ENCODE results near the gene ARHGEF4.

The ARHGEF4 gene

GRCh38 chr2:130918393-130918792, 81.7 kb downstream of the ARHGEF4 start:
- DNase-seq (ENCODE audit: low spot score), result no peak

- peak; percentile 48 for DNase-seq (ENCODE audit: low spot score)
Observed at GRCh38 chr2:130920415-130921163, 83.9 kb downstream of the ARHGEF4 start.

- DNase-seq (ENCODE audit: low spot score), result no peak
Observed at GRCh38 chr2:130921164-130921476, 84.4 kb downstream of the ARHGEF4 start.

- no peak for DNase-seq (ENCODE audit: low spot score)
Observed at GRCh38 chr2:130922417-130922816, 85.7 kb downstream of the ARHGEF4 start.

- no peak for DNase-seq (ENCODE audit: low spot score)
Observed at GRCh38 chr2:130928385-130928784, 91.7 kb downstream of the ARHGEF4 start.

- DNase-seq (ENCODE audit: low spot score), result no peak
Observed at GRCh38 chr2:130930740-130931659, 94.3 kb downstream of the ARHGEF4 start.

GRCh38 chr2:130933501-130933900, 96.8 kb downstream of the ARHGEF4 start:
- DNase-seq (ENCODE audit: low spot score), result no peak

GRCh38 chr2:130936451-130936850, 99.7 kb downstream of the ARHGEF4 start:
- no peak for DNase-seq (ENCODE audit: low spot score)

- DNase-seq (ENCODE audit: low spot score), result no peak
Observed at GRCh38 chr2:130947967-130948366, 111.3 kb downstream of the ARHGEF4 start.

- no peak for DNase-seq (ENCODE audit: low spot score)
Observed at GRCh38 chr2:130949954-130950353, 113.2 kb downstream of the ARHGEF4 start.

GRCh38 chr2:130951018-130951417, 114.3 kb downstream of the ARHGEF4 start:
- DNase-seq (ENCODE audit: low spot score), result no peak

- DNase-seq (ENCODE audit: low spot score), result no peak
Observed at GRCh38 chr2:130954873-130955272, 118.2 kb downstream of the ARHGEF4 start.

- DNase-seq (ENCODE audit: low spot score), result no peak
Observed at GRCh38 chr2:130957915-130958314, 121.2 kb downstream of the ARHGEF4 start.

- DNase-seq (ENCODE audit: low spot score), result no peak
Observed at GRCh38 chr2:130963196-130963848, 126.6 kb downstream of the ARHGEF4 start.

GRCh38 chr2:130963849-130964793, 127.4 kb downstream of the ARHGEF4 start:
- DNase-seq (ENCODE audit: low spot score), result no peak

GRCh38 chr2:130964931-130965330, 128.2 kb downstream of the ARHGEF4 start:
- no peak for DNase-seq (ENCODE audit: low spot score)

GRCh38 chr2:130966149-130966774, 129.5 kb downstream of the ARHGEF4 start:
- no peak for DNase-seq (ENCODE audit: low spot score)

- DNase-seq (ENCODE audit: low spot score), result no peak
Observed at GRCh38 chr2:130966775-130967490, 130.2 kb downstream of the ARHGEF4 start.

GRCh38 chr2:130972410-130972809, 135.7 kb downstream of the ARHGEF4 start:
- no peak for DNase-seq (ENCODE audit: low spot score)

- DNase-seq (ENCODE audit: low spot score), result no peak
Observed at GRCh38 chr2:130975729-130976128, 139.0 kb downstream of the ARHGEF4 start.

Data from LoVo (cell line).